GM19240 (cell line): Measurements from ENCODE around the gene COBLL1.
"Not testable (repeated sequence)": the region's sequence is repeated elsewhere in the genome, so short reads cannot be mapped to it uniquely, and the experiment has no call there.

ENCODE experiments used
- DNase-seq: peaks from one replicate; pipeline ENCODE4 v3.0.0; 2011; ENCODE audit warnings: low spot score; ENCODE audit not compliant: insufficient read length

Gene COBLL1

DNA sequence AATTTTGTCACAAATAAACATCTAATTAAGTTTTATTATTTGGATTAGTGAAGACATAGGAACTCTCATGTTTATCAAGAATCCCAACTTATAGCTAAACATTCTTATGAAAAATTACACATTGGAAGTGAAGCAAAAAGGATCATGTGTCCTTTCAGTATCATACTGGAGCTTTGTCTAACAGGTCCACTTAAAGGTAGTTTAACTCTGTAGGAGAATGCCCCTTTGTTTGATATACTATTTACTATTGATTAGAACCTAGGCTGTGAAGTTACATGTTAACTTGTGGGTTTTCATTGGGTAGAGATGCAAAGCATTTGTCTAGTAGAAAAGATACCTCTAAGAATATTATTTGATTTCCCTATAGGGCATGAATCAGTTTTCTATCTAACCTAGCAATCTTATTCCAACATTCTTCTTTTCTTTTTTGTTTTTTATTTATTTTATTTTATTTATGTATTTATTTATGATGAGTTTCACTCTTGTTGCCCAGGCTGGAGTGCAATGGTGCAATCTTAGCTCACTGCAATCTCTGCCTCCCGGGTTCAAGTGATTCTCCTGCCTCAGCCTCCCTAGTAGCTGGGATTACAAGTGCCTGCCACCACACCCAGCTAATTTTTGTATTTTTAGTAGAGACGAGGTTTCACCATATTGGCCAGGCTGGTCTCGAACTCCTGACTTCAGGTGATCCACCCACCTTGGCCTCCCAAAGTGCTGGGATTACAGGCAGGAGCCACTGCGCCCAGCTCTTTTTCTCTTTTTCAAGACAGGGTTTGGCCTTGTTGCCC lies 18.5 kb upstream of the COBLL1 start:
- not testable (repeated sequence) for DNase-seq

DNA sequence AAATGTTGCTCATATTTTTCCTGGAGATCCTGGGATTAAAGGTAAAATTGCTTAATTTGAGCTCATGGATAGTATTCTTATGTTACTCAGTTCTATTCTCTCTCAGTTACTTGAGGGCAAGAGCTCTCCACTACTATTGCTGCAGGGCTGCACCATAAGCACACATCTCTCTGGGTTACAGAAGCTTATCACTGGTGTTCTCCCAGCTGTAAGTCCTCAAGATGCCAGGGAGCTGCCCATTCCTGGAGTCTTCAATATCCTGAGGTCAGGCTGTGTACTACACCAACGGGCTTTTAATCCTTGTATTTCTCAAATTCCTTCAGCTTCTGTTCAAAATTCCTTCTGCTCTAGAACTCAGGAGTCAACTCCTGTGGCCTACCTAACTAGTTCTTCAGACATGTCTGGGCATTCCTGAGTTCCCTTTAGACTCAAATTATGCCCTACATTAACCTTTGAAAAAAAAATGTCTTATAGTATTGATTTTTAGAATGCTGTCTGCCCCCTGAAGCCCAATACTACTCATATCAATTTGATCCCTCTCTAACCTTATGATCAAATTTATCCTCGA lies 17.7 kb upstream of the COBLL1 start:
- no peak for DNase-seq

DNA sequence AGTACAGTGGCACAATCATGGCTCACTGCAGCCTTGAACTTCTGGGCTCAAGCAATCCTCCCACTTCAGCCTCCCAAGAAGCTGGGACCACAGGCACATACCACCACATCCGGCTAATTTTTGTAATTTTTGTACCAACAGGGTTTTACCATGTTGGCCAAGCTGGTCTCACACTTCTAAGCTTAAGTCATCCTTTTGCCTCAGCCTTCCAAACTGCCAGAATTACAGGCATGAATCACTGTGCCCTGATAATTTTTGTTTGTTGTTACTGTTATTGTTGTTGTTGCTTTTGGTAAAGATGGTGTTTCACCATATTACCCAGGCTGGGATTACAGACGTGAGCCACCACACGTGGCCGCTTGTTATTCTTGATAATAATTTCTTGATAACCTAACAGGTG lies 10.5 kb upstream of the COBLL1 start:
- no peak for DNase-seq

DNA sequence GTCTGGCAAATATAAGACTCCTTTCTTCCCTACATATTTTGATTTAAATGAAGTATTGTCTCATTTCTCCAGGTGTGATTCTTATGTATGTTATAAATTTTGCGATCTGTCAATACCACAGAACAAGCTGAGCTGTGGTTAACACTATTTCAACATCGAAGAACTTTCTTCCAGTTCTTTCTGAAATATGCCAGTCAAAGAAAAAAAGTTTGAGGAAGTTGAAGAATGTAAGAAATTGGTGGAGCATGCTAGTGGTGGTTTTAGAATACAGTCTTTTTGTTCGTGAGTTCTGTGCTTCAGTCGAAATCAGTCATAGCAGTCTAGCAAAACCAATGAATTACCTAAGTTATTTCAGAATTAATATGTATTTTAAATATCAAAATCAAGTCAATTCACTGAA lies 8.6 kb upstream of the COBLL1 start:
- no peak for DNase-seq

DNA sequence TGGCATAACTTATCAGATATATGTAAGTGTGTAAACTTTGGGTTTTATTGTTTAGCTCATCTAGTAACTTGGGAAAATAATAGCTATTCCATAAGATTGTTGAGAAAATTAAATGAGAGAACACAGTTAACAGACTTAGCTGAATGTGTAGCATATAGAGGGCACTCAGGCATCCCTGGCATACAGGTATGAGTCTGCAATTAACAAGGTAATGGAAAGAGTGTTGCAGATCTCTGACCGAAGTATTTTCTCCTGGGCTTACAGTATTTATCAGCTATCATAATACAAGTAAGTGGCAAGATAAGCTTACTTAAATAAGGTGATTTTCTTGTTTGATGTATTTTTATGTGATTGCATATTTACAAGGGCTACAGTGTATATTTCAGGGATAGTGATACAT lies 7.9 kb upstream of the COBLL1 start:
- DNase-seq: no peak

DNA sequence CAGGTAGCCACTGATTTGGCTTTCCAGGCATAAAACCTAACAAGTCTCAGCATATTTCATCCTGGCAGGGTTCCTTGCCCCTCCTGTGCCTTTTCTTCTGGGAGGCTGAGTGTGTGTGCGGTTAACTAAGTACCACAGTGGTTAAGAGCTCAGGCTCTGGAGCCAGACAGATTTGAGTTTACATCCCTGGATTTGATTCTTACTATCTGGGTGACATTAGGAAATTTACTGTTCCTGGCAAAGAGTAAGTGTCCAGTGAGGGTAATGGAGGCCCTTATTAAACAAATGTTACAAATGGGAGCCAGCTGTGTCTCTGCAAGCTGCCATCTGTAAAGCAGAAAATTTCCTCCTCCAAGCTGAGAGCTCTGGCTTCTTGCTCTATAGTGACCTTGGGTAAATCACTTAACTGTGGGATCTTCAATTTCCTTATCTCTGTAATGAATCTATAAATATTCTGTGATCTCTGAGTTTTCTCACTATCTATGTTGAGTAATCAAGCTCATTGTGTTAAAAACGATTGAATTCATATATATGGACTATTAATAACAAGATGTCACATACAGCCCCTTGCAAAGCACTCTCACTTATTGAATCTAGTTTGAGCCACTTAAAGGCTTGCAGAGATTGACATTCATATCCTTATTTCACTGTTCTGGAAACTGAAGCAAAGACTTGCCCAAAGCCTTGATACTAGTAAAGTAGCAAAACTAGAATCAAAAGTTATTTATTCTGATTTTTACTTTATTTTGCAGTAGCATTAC lies 6.5 kb upstream of the COBLL1 start:
- DNase-seq: no peak

DNA sequence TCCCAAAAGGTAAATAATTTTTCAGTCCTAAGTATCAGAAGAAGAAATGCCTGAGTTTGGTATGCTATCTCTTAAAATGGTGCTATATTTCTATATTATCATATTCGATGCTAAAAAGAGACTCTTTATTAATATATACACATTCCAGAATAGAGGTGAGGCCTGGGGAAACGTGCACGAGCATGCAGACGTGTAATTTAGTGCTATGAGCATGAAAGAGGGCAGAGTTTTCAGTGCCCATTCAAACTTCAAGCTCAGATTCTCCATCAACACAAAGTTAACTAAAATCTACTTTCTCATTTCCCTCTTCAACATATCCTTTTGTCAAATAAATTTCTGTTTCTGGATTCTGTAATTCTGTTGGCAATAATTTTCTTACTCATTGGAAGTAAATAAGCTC lies 5.7 kb upstream of the COBLL1 start:
- no peak for DNase-seq

DNA sequence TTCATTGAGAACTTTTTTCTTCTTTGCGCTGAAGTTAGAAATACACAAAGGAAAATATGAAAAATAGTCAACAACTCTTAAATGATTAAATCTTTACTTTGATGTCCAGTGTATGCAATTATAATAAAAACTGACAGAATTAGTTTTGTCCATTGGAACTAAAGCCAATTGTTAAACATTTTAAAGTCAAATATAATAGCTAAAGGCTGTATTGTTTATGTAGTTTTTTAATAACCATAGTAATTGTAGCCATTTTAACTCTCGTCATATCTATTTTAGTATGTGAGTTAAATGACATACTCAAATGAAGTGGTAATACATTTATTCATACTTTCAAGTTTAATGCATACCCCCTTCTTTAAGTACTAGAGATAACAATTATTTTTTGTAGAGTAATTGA lies 4.7 kb upstream of the COBLL1 start:
- no peak for DNase-seq

DNA sequence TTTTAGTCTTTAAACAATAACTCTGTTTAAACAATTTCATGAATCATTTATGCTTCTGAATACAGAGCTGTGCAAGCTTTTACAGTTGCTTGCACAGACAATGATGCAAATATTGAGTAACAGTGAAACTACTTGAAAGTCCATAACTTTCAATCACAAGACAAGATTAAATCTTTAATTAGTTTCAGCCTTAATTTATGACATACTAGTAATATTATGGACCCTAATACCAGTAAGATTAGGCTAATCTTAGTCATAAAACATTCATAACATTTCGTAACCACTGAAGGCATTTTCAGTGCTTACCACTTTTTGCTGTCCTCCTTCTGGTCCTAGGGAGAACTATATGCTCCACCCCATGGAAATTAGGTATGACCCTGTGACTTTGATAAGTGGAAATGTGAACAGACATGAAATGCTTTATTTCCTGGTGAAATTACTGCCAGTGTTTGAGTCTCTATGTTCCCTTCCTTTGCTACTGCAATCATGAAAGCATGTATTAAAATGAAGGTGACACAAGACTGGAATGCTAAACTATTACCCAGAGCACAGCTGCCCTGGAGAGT lies 1.8 kb upstream of the COBLL1 start:
- DNase-seq: no peak

DNA sequence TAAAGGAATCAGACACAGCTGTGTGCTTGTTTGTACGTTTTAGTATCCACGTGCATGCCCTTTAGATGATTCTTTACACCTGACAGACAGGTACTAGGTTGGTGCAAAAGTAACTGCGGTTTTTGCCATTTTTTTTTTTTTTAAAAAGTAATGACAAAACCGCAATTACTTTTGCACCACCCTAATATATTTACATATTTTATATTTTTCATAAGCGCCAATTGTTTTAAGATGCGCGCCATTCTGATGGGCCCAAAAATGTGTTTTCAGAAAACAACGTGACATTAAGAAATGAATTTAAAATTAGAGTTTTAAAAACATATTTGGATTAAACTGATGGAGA lies 972 bp upstream of the COBLL1 start:
- DNase-seq: no peak

DNA sequence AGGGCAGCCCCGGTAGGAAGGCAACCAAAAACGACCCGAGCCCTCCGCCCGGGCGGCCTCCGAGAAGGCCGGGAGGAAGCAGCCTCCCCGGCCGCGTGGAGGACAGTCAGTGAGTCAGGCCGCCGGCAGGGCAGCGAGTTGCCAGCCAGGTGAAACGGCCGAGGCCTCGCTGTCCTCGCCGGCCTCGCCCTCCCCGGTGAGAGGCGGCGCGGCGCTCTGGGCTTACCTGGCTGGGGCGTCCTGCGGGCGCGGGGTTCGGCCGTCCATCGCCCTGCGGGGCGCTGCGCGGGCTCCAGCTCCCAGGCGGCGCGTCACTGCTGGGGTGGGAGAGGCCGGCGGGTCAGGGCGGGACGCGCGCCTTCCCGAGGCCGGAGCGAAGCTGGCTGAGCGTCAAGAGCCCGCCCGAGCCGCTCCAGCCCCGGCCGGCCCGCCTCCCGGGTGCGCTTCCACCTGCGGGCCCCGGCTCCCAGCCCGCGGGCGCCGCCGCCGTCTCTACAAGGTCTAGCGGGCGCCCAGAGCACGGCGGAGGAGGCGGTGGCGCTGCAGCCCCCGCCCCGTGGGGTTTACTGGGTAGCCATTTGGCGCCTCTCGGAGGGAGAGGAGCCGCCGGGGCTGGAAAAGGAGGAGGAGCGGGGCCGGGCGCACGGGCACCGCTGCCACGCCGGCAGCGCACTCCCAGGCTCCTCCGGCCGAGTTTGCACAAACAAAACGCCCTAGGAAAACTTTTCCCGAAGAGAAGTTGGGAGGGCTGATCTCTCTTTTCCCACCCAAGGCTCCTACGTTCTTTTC lies 499 bp downstream of the COBLL1 start:
- DNase-seq: no peak

DNA sequence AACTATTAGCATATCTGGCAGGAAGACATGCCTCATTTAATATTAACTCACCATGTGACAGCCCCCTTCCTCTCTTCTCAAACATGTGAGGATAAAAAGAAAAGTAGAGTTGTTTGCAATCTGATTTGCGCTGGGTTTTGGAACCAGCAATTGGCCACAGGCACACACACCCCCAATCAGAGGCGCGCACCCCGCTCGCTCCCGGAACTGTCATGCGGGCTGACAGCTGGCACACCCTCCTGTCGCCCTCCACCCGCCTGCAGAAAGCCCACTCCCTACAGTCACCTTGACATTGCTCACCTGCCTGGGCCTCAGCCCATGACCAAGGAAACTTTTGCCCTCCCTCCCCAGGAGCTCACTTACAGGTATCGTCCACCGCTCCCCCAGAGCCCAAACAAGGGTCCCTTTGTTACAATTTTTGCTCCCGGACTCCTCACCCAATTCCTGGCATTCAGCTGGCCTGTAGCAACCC lies 1.1 kb downstream of the COBLL1 start:
- DNase-seq: no peak

DNA sequence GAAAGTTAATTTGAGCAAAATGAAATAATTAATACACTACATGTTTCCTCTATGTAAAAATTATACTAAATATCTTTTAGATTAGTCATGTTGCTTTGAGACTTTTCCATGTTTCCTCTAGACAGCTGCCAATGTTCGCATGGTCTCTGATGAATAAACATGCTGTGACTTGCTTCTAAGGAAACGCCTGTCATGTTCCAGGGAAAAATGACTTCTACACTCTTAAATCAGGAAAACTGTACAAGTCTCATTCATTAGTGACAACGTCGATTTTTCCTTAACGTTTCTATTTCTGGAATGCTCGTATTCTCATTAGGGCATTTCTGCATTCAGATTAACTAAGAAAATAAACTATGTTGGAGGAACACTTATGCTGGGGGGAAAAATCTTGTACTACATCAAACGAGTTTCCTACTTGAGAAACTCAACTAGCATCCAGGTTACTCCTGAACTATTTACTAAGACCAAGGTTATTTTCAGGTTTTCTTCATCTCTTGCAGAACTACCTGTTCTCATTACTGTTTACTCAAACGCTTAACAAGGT lies 1.6 kb downstream of the COBLL1 start:
- DNase-seq: no peak

DNA sequence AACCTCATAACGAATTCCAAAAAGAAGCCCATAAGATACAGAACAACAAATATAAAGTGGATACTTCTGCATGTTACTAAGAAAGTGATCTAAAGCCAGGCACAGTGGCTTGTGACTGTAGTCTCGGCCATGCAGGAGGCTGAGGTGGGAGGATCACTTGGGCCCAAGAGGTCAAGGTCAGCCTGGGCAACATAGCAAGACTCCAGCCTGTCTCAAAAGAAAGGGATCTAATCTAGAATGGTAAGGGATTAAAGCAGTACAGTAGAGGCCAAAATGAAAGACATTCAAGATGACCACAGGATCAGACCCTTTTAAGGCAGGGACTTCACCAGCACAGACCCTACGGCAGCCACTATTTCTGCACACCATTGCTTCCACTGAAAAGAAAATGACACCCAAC lies 3.8 kb downstream of the COBLL1 start:
- no peak for DNase-seq

DNA sequence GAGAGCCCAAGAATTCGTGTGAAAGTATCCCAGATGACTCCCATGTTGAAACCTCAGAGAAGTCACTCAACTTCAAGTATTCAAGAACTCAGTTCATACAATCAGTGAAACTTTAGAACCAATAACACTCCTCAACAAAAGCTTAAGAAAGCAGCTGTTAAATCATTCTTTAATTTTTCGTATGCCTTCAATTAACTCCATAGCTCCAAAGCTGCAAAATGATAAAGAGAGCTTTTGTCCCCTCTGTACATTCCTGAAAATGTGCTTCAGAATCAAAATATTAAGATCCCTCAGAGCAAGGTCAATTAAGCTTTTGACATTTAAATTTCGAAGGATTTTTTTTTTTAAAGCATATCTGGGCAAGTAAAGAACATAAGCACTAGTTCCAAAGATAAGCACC lies 4.7 kb downstream of the COBLL1 start:
- no peak for DNase-seq

DNA sequence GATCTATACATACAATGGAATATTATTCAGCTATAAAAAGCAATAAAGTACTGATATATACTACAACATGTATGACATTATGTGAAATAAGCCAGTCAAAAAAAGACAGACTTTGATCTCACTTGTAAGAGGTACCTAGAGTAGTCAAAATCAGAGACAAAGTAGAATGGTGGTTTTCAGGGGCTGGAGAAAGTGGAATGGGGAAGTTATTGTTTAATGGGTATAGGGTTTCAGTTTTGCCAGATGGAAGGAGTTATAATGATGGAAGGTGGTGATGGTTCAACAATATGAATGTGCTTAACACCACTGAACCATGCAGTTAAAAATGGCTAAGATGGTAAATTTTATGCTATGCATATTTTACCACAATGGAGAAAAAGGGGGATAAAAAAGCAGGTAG lies 6.3 kb downstream of the COBLL1 start:
- no peak for DNase-seq

DNA sequence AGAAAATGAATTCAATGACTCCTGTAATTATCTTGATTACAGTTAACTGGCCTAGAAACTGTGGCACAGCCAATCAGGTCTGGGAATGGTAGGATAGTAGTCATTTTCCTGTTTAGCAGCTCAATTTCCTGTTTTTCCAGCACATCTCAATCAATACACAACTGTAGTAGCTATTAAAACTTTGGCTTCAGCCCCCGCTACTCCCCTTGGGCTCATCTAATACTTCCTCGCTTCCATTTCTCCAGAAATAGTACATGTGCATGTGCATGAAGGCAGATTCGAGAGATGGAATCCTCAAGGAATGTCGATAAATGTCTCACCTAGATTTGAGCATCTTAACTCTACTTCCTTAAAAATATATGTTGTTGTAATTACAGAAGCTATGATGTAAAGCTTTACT lies 9.7 kb downstream of the COBLL1 start:
- no peak for DNase-seq

DNA sequence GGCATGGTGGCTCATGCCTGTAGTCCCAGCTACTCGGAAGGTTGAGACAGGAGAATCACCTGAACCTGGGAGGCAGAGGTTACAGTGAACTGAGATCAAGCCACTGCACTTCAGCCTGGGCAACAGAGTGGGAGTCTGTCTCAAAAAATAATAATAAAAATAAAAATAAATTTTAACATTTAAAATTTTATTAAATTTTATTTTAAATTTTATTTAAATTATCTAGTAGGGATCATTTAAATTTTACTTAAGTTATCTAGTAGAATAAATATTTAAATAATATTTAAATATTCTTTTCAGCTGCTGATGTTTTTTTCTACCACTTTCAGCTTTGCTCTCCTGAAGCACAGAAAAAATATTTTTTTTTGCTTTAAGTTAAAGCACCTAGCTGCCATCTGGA lies 10.4 kb downstream of the COBLL1 start:
- DNase-seq: no peak

DNA sequence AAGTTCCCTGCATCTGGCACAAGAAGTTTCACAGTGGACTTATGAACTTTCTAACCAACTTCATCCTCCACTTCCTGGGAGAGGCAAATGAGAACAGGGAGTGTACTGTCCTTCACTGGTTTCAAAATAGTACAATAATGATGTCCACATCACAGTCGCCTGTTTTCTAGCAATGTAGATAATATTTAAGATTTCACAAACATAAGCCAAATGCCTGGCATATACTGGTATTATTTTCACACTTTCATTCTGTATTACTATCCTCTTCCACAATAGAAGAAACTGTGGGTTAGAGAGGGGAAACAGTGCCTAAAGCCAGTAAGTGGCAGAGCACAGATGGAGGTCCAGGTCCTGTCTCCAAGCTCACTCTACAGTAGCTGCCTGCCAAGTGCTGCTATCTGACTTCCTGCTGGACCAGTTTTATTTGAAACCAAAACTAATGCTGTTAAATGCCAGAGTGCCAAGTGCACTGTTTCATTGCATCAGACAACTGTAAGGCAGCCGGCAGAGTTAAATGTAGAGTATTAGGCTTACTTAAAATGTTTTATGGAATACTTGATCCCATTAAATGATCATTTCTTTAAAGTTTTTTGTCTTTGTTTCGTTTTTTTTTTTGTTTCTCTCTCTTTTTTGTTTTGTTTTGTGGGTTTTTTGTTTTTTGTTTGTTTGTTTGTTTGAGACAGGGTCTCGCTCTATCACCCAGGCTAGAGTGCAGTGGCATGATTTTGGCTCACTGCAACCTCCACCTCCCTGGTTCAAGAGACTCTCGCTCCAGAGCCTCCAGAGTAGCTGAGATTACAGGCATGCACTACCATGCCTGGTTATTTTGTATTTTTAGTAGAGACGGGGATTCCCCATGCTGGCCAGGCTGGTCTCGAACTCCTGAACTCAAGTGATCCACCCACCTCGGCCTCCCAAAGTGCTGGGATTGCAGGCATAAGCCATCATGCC lies 15.1 kb downstream of the COBLL1 start:
- no peak for DNase-seq

DNA sequence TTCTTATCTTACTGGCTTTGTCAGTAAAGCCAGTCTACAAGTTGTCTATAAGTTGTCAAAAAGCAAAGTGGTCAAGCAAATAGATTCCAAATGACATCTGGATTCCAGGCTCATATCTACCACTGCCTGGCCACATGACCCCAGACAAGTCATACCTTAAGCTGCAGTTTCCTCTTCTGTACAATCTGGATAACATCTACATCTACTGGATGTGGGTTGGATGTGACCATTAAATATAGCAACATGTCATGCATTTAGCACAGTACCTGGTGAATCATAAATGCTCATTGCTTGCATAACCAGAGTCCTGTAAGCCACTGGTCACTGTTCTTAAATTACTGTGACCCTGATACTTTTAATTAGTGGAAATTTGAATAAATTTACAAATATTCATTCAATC lies 16.8 kb downstream of the COBLL1 start:
- DNase-seq: no peak
